ENCODE results near the gene HRH1. TPM values are rescaled to one million over a fixed set of nuclear protein-coding genes. Genes with fewer than 3 reads are reported as not detected.

HRH1 gene
- polyA plus RNA-seq, 3 donors = 0.08 to 0.24 TPM; not detected in 1

GRCh38 chr3:11245827-11246662 is 91.8 kb downstream of the HRH1 start:
- Histone ChIP-seq H3K27ac (ENCODE audit: low read depth in 1 of 2, low read length in 2 of 2) (no peak overlapping the region), H3K9ac (ENCODE audit: insufficient read depth, low read length, poor library complexity, severe bottlenecking) (no peak overlapping the region), H3K4me1 (ENCODE audit: control insufficient read depth in 1 of 2, insufficient read depth in 2 of 2, low read length in 2 of 2) (no peaks in the 10 kb centered on the region), H3K79me2 (ENCODE audit: insufficient read depth, low read length) (no peaks in the 10 kb centered on the region), H3K36me3 (replicated peaks in 1 of 2; ENCODE audit: control insufficient read depth in 1 of 2, insufficient read depth in 2 of 2, low read length in 2 of 2) (no peaks in the 10 kb centered on the region), H3K27me3 (ENCODE audit: control insufficient read depth in 2 of 2, insufficient read depth in 2 of 2, low read length in 2 of 2) (no peaks in the 10 kb centered on the region), H4K20me1 (ENCODE audit: insufficient read depth, low read length) (no peaks in the 10 kb centered on the region), H3K4me3 (replicated peaks in 1 of 3; ENCODE audit: low read depth in 2 of 3, low read length in 3 of 3) (no peak overlapping the region), H3K4me2 (replicated peaks; ENCODE audit: extremely low read depth, low read length, poor library complexity, severe bottlenecking) (no peak overlapping the region), H2AFZ (ENCODE audit: insufficient read depth, low read depth, low read length, poor library complexity, severe bottlenecking) (no peak overlapping the region), H3K9me3 (replicated peaks in 1 of 2; ENCODE audit: control insufficient read depth in 1 of 2, insufficient read depth in 1 of 2, low read length in 2 of 2) (no peaks in the 10 kb centered on the region)
- peaks cover 5% of the 10 kb centered on the region for H3K4me1 Mint-ChIP-seq
- intact Hi-C loops (cut with micrococcal nuclease) = no loop called here
- peaks cover 1 to 3% (median 3%) of the 10 kb centered on the region in 3 donors for H3K27me3 Mint-ChIP-seq (ENCODE audit: low read depth in 3 of 3)
- no peaks in the 10 kb centered on the region for H3K36me3 Mint-ChIP-seq
- no peak for TF ChIP-seq CTCF (IDR thresholded peaks at IDR 0.05)
- peaks cover 0 to 4% (median 1%) of the 10 kb centered on the region in 7 donors for H3K9me3 Mint-ChIP-seq
- no peak overlapping the region for H3K27ac Mint-ChIP-seq
- 91% methylated on average over 4 of the region's 6 CpGs for WGBS (ENCODE audit: insufficient coverage)
- no peak overlapping the region for H3K4me3 Mint-ChIP-seq
- no peak for DNase-seq

DNA sequence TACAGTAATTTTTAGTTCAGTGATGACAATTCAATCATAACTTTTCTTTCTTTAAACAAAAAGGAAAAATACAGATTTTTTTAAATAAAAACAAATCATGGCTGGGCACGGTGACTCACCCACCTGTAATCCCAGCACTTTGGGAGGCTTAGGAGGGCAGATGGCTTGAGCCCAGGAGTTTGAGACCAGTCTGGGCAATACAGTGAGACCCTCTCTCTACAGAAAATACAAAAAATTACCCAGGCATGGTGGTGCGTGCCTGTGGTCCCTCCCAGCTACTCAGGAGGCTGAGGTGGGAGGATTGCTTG is 92.3 kb downstream of the HRH1 start:
- WGBS (ENCODE audit: insufficient coverage) = 80% methylated on average over 1 of the region's 2 CpGs
- Mint-ChIP-seq H3K4me3 (no peak overlapping the region), H3K27me3 (ENCODE audit: low read depth in 3 of 3) (peaks cover 1 to 3% (median 3%) of the 10 kb centered on the region in 3 donors), H3K4me1 (peaks cover 5% of the 10 kb centered on the region), H3K36me3 (no peaks in the 10 kb centered on the region), H3K27ac (no peak overlapping the region), H3K9me3 (peaks cover 0 to 4% (median 1%) of the 10 kb centered on the region in 7 donors)
- intact Hi-C loops (cut with micrococcal nuclease) = no loop called here
- no peaks in the 10 kb centered on the region for H3K79me2 ChIP-seq (ENCODE audit: insufficient read depth, low read length)
- TF ChIP-seq CTCF (IDR thresholded peaks at IDR 0.05) = no peak
- H3K4me1 ChIP-seq (ENCODE audit: control insufficient read depth in 1 of 2, insufficient read depth in 2 of 2, low read length in 2 of 2) = no peaks in the 10 kb centered on the region
- H2AFZ ChIP-seq (ENCODE audit: insufficient read depth, low read depth, low read length, poor library complexity, severe bottlenecking) = no peak overlapping the region
- no peaks in the 10 kb centered on the region for H3K9me3 ChIP-seq (replicated peaks in 1 of 2; ENCODE audit: control insufficient read depth in 1 of 2, insufficient read depth in 1 of 2, low read length in 2 of 2)
- no peak overlapping the region for H3K4me3 ChIP-seq (replicated peaks in 1 of 3; ENCODE audit: low read depth in 2 of 3, low read length in 3 of 3)
- no peak overlapping the region for H3K27ac ChIP-seq (ENCODE audit: low read depth in 1 of 2, low read length in 2 of 2)
- no peak for DNase-seq
- no peaks in the 10 kb centered on the region for H4K20me1 ChIP-seq (ENCODE audit: insufficient read depth, low read length)
- no peak overlapping the region for H3K9ac ChIP-seq (ENCODE audit: insufficient read depth, low read length, poor library complexity, severe bottlenecking)
- H3K36me3 ChIP-seq (replicated peaks in 1 of 2; ENCODE audit: control insufficient read depth in 1 of 2, insufficient read depth in 2 of 2, low read length in 2 of 2) = no peaks in the 10 kb centered on the region
- no peak overlapping the region for H3K4me2 ChIP-seq (replicated peaks; ENCODE audit: extremely low read depth, low read length, poor library complexity, severe bottlenecking)
- H3K27me3 ChIP-seq (ENCODE audit: control insufficient read depth in 2 of 2, insufficient read depth in 2 of 2, low read length in 2 of 2) = no peaks in the 10 kb centered on the region

Measured in CD14-positive monocyte (primary cell).